ENCODE results near the gene TMEM18. TPM values are rescaled to one million over a fixed set of nuclear protein-coding genes. Genes with fewer than 3 reads are reported as not detected.

TMEM18 gene
- total RNA-seq, 1 experiment from 2014 or later: 33.5 TPM

DNA sequence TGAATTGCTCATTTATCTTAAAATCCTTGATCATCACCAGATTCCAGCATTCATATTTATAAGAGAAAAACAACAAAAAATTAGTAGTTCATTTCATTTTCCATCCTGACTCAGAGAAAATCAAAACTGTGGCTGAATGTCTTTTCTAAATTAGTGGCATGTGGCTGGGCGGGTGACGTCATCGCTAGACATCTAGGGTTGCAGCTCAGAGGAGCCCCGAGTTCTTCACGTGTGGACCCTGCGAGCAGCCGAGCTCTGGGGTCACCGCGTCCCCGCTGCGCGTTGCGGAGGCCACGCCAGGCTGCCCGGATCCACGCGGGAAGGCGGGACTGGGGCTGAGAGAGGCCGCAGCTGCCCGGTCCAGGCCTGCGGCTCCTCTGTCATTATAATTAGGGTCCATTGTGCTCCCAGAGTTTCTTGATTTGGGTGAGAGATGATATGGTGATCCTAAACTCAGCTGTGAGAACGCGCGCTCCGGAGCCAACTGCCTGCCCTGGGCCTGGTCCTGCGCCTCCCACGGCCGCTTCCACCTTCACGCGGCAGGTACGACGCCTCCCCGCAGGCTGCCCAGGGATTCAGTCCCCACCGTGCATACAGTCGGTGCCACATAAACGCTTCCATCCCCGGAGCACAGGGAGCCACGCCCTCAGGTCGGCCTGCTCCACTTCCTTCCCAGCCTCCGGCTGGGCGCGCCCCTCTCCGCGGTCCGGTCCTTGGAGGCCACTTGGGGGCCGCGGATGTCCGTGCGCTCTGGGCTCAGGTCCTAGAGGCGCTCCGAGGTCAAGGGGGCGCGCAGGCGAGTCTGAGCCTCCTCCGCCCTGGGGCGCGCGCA, 56.5 kb downstream of the TMEM18 start:
- Histone ChIP-seq H3K27ac (ENCODE audit: low read depth, low read length) (no peak overlapping the region), H3K27me3 (ENCODE audit: insufficient read depth, low read length) (no peaks in the 10 kb centered on the region), H3K4me2 (ENCODE audit: low read length) (no peak overlapping the region), H3K4me1 (ENCODE audit: control insufficient read depth in 1 of 2, insufficient read depth in 2 of 2, low read length in 2 of 2) (no peaks in the 10 kb centered on the region), H2AFZ (ENCODE audit: low read depth, low read length, poor library complexity, severe bottlenecking) (no peak overlapping the region), H3K9me2 (ENCODE audit: insufficient read depth) (no peaks in the 10 kb centered on the region), H3K36me3 (ENCODE audit: control insufficient read depth in 1 of 2, insufficient read depth in 2 of 2, low read length in 2 of 2) (no peaks in the 10 kb centered on the region), H3K9me3 (ENCODE audit: control insufficient read depth in 1 of 2, insufficient read depth in 1 of 2, low read depth in 1 of 2, low read length in 2 of 2) (no peaks in the 10 kb centered on the region), H4K20me1 (ENCODE audit: insufficient read depth) (no peaks in the 10 kb centered on the region), H3K4me3 (replicated peaks in 1 of 2; ENCODE audit: low read depth in 1 of 2, low read length in 2 of 2) (no peak overlapping the region), H3K79me2 (ENCODE audit: insufficient read depth, low read length) (no peaks in the 10 kb centered on the region), H3K9ac (ENCODE audit: low read length) (no peak overlapping the region)
- ATAC-seq: no peak
- DNase-seq (ENCODE audit: low read depth, low spot score): no peak
- RAD21 ChIA-PET (ENCODE audit: low non-redundant PET in 1 of 2, low total read pairs in 2 of 2, uncharacterized antibody in 2 of 2, unreplicated experiment in 2 of 2): no interaction called here
- intact Hi-C loops (cut with micrococcal nuclease): no loop called here
- CTCF ChIA-PET: no interaction called here
- POLR2A ChIA-PET: no interaction called here
- no peak for TF ChIP-seq JUND (IDR thresholded peaks at IDR 0.05)
- no peak for TF ChIP-seq TCF7L2 (IDR thresholded peaks at IDR 0.05; ENCODE audit: borderline replicate concordance, extremely low read depth, insufficient read depth, insufficient read length)
- TF ChIP-seq SIN3A (IDR thresholded peaks at IDR 0.05; ENCODE audit: low read depth): no peak
- TF ChIP-seq ATF3 (IDR thresholded peaks at IDR 0.05): no peak
- TF ChIP-seq FOSL1 (IDR thresholded peaks at IDR 0.05; ENCODE audit: low read depth): no peak
- TF ChIP-seq CBX3 (IDR thresholded peaks at IDR 0.05; ENCODE audit: low read depth): no peak
- TF ChIP-seq SRF (IDR thresholded peaks at IDR 0.05; ENCODE audit: low read depth): no peak
- TF ChIP-seq EZH2phosphoT487 (IDR thresholded peaks at IDR 0.05; ENCODE audit: borderline replicate concordance): no peak
- TF ChIP-seq YY1 (IDR thresholded peaks at IDR 0.05; ENCODE audit: extremely low read depth, insufficient replicate concordance, low read depth, low read length): no peak
- no peak for TF ChIP-seq ZBTB33 (IDR thresholded peaks at IDR 0.05; ENCODE audit: extremely low read depth, insufficient replicate concordance, low read length)
- no peak for TF ChIP-seq CEBPB (IDR thresholded peaks at IDR 0.05; ENCODE audit: low read depth)
- TF ChIP-seq, protein P1, sequence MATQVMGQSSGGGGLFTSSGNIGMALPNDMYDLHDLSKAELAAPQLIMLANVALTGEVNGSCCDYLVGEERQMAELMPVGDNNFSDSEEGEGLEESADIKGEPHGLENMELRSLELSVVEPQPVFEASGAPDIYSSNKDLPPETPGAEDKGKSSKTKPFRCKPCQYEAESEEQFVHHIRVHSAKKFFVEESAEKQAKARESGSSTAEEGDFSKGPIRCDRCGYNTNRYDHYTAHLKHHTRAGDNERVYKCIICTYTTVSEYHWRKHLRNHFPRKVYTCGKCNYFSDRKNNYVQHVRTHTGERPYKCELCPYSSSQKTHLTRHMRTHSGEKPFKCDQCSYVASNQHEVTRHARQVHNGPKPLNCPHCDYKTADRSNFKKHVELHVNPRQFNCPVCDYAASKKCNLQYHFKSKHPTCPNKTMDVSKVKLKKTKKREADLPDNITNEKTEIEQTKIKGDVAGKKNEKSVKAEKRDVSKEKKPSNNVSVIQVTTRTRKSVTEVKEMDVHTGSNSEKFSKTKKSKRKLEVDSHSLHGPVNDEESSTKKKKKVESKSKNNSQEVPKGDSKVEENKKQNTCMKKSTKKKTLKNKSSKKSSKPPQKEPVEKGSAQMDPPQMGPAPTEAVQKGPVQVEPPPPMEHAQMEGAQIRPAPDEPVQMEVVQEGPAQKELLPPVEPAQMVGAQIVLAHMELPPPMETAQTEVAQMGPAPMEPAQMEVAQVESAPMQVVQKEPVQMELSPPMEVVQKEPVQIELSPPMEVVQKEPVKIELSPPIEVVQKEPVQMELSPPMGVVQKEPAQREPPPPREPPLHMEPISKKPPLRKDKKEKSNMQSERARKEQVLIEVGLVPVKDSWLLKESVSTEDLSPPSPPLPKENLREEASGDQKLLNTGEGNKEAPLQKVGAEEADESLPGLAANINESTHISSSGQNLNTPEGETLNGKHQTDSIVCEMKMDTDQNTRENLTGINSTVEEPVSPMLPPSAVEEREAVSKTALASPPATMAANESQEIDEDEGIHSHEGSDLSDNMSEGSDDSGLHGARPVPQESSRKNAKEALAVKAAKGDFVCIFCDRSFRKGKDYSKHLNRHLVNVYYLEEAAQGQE (IDR thresholded peaks at IDR 0.05; ENCODE audit: low read depth): no peak
- no peak for TF ChIP-seq EGR1 (IDR thresholded peaks at IDR 0.05; ENCODE audit: low read depth)
- TF ChIP-seq, protein P2, sequence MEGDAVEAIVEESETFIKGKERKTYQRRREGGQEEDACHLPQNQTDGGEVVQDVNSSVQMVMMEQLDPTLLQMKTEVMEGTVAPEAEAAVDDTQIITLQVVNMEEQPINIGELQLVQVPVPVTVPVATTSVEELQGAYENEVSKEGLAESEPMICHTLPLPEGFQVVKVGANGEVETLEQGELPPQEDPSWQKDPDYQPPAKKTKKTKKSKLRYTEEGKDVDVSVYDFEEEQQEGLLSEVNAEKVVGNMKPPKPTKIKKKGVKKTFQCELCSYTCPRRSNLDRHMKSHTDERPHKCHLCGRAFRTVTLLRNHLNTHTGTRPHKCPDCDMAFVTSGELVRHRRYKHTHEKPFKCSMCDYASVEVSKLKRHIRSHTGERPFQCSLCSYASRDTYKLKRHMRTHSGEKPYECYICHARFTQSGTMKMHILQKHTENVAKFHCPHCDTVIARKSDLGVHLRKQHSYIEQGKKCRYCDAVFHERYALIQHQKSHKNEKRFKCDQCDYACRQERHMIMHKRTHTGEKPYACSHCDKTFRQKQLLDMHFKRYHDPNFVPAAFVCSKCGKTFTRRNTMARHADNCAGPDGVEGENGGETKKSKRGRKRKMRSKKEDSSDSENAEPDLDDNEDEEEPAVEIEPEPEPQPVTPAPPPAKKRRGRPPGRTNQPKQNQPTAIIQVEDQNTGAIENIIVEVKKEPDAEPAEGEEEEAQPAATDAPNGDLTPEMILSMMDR (IDR thresholded peaks at IDR 0.05 in 2 of 3, conservative IDR thresholded peaks at IDR 0.05 in 1 of 3; ENCODE audit: borderline replicate concordance in 1 of 3, insufficient read depth in 1 of 3, low read depth in 2 of 3, low read length in 2 of 3): no peak
- TF ChIP-seq ELF1 (IDR thresholded peaks at IDR 0.05; ENCODE audit: borderline replicate concordance, low read depth): no peak
- no peak for TF ChIP-seq RAD21 (IDR thresholded peaks at IDR 0.05; ENCODE audit: low read depth)
- no TSS peak for BruUV-seq (replicated peaks)

All from HCT116 (cell line).